Measurements from ENCODE around the gene NR4A1. TPM values are rescaled to one million over a fixed set of nuclear protein-coding genes. Genes with fewer than 3 reads are reported as not detected.
A peak's percentile ranks its signal among the peaks of the same experiment; 100 is the strongest.

Gene NR4A1
- total RNA-seq, 1 experiment from 2014 or later: 26.9 TPM

GRCh38 chr12:52049688-52050087 is 1.6 kb upstream of the NR4A1 start:
- Mint-ChIP-seq H3K9me3 (no peaks in the 10 kb centered on the region), H3K36me3 (no peaks in the 10 kb centered on the region), H3K27ac (no peak overlapping the region), H3K4me1 (peaks cover 28% of the 10 kb centered on the region), H3K4me3 (peak overlapping the region; percentile 86), H3K27me3 (ENCODE audit: low read depth) (peaks cover 50% of the 10 kb centered on the region)
- ATAC-seq (no peak), DNase-seq (ENCODE audit: low spot score) (no peak)
- CTCF ChIA-PET: interaction anchor here (2.1 to 2.9 kb wide), 3 partner anchors 20 to 26 kb away, joined by 6 to 57 read pairs (median 24); partner anchors contain the start of gene ATG101
- TF ChIP-seq KAT7 (CRISPR knock-in tag; IDR thresholded peaks at IDR 0.05; ENCODE audit: borderline replicate concordance): no peak
- POLR2A ChIA-PET: interaction anchor here (1.7 kb wide), 1 partner anchor 18 kb away, joined by 4 read pairs; no protein-coding TSS in a partner anchor

- peaks cover 28% of the 10 kb centered on the region for H3K4me1 Mint-ChIP-seq
- POLR2A ChIA-PET: interaction anchor here (0.6 to 1.8 kb wide), 6 partner anchors 8 to 27 kb away, joined by 3 to 7 read pairs (median 4); partner anchors contain the start of gene ATG101
- no peaks in the 10 kb centered on the region for H3K36me3 Mint-ChIP-seq
- peak overlapping the region; percentile 63; the same call in 1 of the 2 replicates for H3K27ac Mint-ChIP-seq
- peak overlapping the region; percentile 86 for H3K4me3 Mint-ChIP-seq
- peaks cover 50% of the 10 kb centered on the region for H3K27me3 Mint-ChIP-seq (ENCODE audit: low read depth)
- peak; percentile 56 for ATAC-seq
- DNase-seq (ENCODE audit: low spot score): peak; percentile 43
- no peaks in the 10 kb centered on the region for H3K9me3 Mint-ChIP-seq
- CTCF ChIA-PET: interaction anchor here (1.0 to 2.9 kb wide), 15 partner anchors 12 to 135 kb away, joined by 3 to 57 read pairs (median 6); partner anchors contain the start of genes ATG101 and TAMALIN
- TF ChIP-seq NR3C1 (CRISPR knock-in tag; conservative IDR thresholded peaks at IDR 0.05; ENCODE audit: low read depth) (no peak), USF1 (CRISPR knock-in tag; IDR thresholded peaks at IDR 0.05) (no peak), JAZF1 (CRISPR knock-in tag; IDR thresholded peaks at IDR 0.05) (no peak), ESRRA (CRISPR knock-in tag; IDR thresholded peaks at IDR 0.05; ENCODE audit: borderline replicate concordance) (no peak), ZNF219 (CRISPR knock-in tag; IDR thresholded peaks at IDR 0.05; ENCODE audit: borderline replicate concordance) (no peak), PRDM15 (CRISPR knock-in tag; IDR thresholded peaks at IDR 0.05) (no peak), NFYB (CRISPR knock-in tag; conservative IDR thresholded peaks at IDR 0.05; ENCODE audit: low read depth) (no peak), TEAD4 (CRISPR knock-in tag; IDR thresholded peaks at IDR 0.05) (no peak), FOXK1 (CRISPR knock-in tag; IDR thresholded peaks at IDR 0.05) (no peak), OVOL2 (CRISPR knock-in tag; IDR thresholded peaks at IDR 0.05; ENCODE audit: borderline replicate concordance) (no peak), ATF6 (CRISPR knock-in tag; IDR thresholded peaks at IDR 0.05) (no peak), KAT7 (CRISPR knock-in tag; IDR thresholded peaks at IDR 0.05; ENCODE audit: borderline replicate concordance) (no peak), ZNF423 (CRISPR knock-in tag; IDR thresholded peaks at IDR 0.05) (no peak), TCF7 (CRISPR knock-in tag; IDR thresholded peaks at IDR 0.05; ENCODE audit: low read depth) (no peak), ZNF263 (CRISPR knock-in tag; IDR thresholded peaks at IDR 0.05; ENCODE audit: low read depth) (no peak), ZMAT4 (CRISPR knock-in tag; IDR thresholded peaks at IDR 0.05) (no peak), SOX15 (CRISPR knock-in tag; IDR thresholded peaks at IDR 0.05) (no peak), ZNF396 (CRISPR knock-in tag; IDR thresholded peaks at IDR 0.05; ENCODE audit: borderline replicate concordance) (no peak)
Measured at GRCh38 chr12:52050116-52050757, 1.0 kb upstream of the NR4A1 start.
